GM18508 (cell line): Measurements from ENCODE around the gene NTN1.

ENCODE experiments used
- ATAC-seq: cut with Tn5 transposase; IDR thresholded peaks from one replicate; pipeline ENCODE4 v1.9.1; 2021; ENCODE audit warnings: moderate number of reproducible peaks; ENCODE audit not compliant: insufficient read depth, unreplicated experiment

NTN1 gene

GRCh38 chr17:9004132-9004960 is 17.0 kb upstream of the NTN1 start:
- no peak for ATAC-seq

- no peak for ATAC-seq
Observed at GRCh38 chr17:9004961-9005285, 16.4 kb upstream of the NTN1 start.

GRCh38 chr17:9006175-9006767 is 15.0 kb upstream of the NTN1 start:
- no peak for ATAC-seq

- ATAC-seq: no peak
Observed at GRCh38 chr17:9007052-9007714, 14.1 kb upstream of the NTN1 start.

GRCh38 chr17:9009096-9009495 is 12.2 kb upstream of the NTN1 start:
- ATAC-seq: no peak

- no peak for ATAC-seq
Observed at GRCh38 chr17:9009737-9010136, 11.6 kb upstream of the NTN1 start.

GRCh38 chr17:9011001-9011400 is 10.3 kb upstream of the NTN1 start:
- ATAC-seq: no peak

GRCh38 chr17:9016941-9017552 is 4.3 kb upstream of the NTN1 start:
- no peak for ATAC-seq

GRCh38 chr17:9018726-9019125 is 2.6 kb upstream of the NTN1 start:
- no peak for ATAC-seq

GRCh38 chr17:9020096-9020823 is 1.1 kb upstream of the NTN1 start:
- ATAC-seq: no peak

GRCh38 chr17:9020824-9021157 is 519 bp upstream of the NTN1 start:
- no peak for ATAC-seq

GRCh38 chr17:9021992-9022572 is 772 bp downstream of the NTN1 start:
- no peak for ATAC-seq

GRCh38 chr17:9022573-9023391 is 1.5 kb downstream of the NTN1 start:
- no peak for ATAC-seq

- no peak for ATAC-seq
Observed at GRCh38 chr17:9023392-9024218, 2.3 kb downstream of the NTN1 start.

- ATAC-seq: no peak
Observed at GRCh38 chr17:9024497-9024896, 3.2 kb downstream of the NTN1 start.

GRCh38 chr17:9026741-9027140 is 5.4 kb downstream of the NTN1 start:
- ATAC-seq: no peak

- ATAC-seq: no peak
Observed at GRCh38 chr17:9028202-9028987, 7.1 kb downstream of the NTN1 start.
